GM18909 (cell line): ENCODE measurements around the gene RAB11FIP5.
"Not testable (repeated sequence)": the region's sequence is repeated elsewhere in the genome, so short reads cannot be mapped to it uniquely, and the experiment has no call there.

Source experiments
- ATAC-seq: cut with Tn5 transposase; IDR thresholded peaks from one replicate; pipeline ENCODE4 v1.9.1; 2021; ENCODE audit warnings: mild to moderate bottlenecking; ENCODE audit not compliant: unreplicated experiment, poor library complexity

The RAB11FIP5 gene

GRCh38 chr2:73112913-73113854 is at the start of gene RAB11FIP5:
RAB11FIP5 (minus strand) TSS chr2:73112948; CDS start chr2:73112777, 171 bp downstream.
- ATAC-seq = peak; percentile 75

- no peak for ATAC-seq
Measured at GRCh38 chr2:73156539-73157124, 43.9 kb upstream of the RAB11FIP5 start.

GRCh38 chr2:73142937-73143336 is 30.2 kb upstream of the RAB11FIP5 start:
- ATAC-seq = no peak

- ATAC-seq = no peak
Measured at GRCh38 chr2:73141896-73142295, 29.1 kb upstream of the RAB11FIP5 start.

- ATAC-seq = no peak
Measured at GRCh38 chr2:73135236-73135635, 22.5 kb upstream of the RAB11FIP5 start.

- ATAC-seq = no peak
Measured at GRCh38 chr2:73134471-73134870, 21.7 kb upstream of the RAB11FIP5 start.

GRCh38 chr2:73133566-73134197 is 20.9 kb upstream of the RAB11FIP5 start:
- ATAC-seq = no peak

- ATAC-seq = no peak
Measured at GRCh38 chr2:73131807-73132206, 19.1 kb upstream of the RAB11FIP5 start.

GRCh38 chr2:73130790-73131189 is 18.0 kb upstream of the RAB11FIP5 start:
- no peak for ATAC-seq

- no peak for ATAC-seq
Measured at GRCh38 chr2:73128841-73129535, 16.2 kb upstream of the RAB11FIP5 start.

- no peak for ATAC-seq
Measured at GRCh38 chr2:73122536-73122935, 9.8 kb upstream of the RAB11FIP5 start.

- not testable (repeated sequence) for ATAC-seq
Measured at GRCh38 chr2:73119611-73120239, 7.0 kb upstream of the RAB11FIP5 start.

- no peak for ATAC-seq
Measured at GRCh38 chr2:73117441-73117840, 4.7 kb upstream of the RAB11FIP5 start.

- ATAC-seq = no peak
Measured at GRCh38 chr2:73116182-73116960, 3.6 kb upstream of the RAB11FIP5 start.

- ATAC-seq = no peak
Measured at GRCh38 chr2:73114273-73114867, 1.6 kb upstream of the RAB11FIP5 start.

GRCh38 chr2:73112026-73112912 is 479 bp downstream of the RAB11FIP5 start:
- peak; percentile 30 for ATAC-seq

GRCh38 chr2:73111073-73112025 is 1.4 kb downstream of the RAB11FIP5 start:
- no peak for ATAC-seq
